Fibroblast of skin of left biceps (primary cell): ENCODE data around the gene CAST.
A peak's percentile ranks its signal among the peaks of the same experiment; 100 is the strongest.

Source experiments
- DNase-seq, 2 experiments: peaks; one replicate each; pipeline ENCODE4 v3.0.0-alpha.2; 2013; ENCODE audit warnings: low read depth in 2 of 2

The CAST gene

DNA sequence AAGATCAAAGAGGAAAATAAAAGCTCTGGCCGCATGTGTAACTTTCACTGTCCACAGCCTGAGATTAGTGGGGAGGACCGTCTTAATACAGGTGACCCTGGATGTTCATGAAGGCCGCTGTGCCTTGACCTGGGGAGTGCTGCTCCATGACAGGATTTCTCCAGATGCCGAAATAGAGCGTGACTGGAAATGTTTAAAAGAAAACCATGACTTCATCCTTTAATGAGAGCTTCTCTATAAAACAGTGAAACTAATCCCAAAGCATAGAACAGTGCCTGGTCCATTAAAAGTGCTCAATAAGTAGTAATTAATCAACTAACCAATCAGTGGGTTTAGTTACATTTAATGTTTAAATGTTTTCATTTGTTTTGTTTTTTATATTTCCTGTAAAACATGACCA lies 82.8 kb downstream of the CAST start:
- DNase-seq: no peak

DNA sequence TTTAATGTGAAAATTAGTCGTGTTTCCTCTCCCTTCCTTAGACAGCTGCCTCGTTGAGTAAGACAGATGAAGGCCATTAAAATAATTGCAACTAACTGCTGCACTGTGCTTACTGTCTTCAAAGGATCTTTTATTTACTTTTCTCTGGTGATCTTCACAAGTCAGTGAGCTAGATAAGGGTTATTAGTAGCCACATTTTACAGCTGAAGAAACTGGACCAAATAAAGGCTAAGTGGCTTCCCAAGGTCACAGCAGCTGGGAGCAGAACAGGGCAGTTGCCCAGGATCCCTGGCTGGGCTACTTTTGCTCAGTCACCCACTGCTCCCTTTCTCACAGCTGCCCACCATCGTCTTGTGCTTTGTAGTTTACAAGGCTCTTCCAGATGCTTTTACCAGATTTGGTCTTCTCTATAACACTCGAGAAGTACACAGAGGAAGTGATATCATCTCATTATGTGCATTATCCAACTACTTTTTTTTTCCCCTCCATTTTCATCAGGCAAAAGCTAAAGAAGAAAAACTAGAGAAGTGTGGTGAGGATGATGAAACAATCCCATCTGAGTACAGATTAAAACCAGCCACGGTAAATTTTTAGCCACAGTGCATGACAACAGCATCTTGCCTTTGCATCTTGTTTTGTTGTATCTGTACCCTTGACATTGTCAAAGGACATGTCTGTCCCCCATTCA lies 83.8 kb downstream of the CAST start:
- peak in 1 of 2 experiments; percentile 21 for DNase-seq

DNA sequence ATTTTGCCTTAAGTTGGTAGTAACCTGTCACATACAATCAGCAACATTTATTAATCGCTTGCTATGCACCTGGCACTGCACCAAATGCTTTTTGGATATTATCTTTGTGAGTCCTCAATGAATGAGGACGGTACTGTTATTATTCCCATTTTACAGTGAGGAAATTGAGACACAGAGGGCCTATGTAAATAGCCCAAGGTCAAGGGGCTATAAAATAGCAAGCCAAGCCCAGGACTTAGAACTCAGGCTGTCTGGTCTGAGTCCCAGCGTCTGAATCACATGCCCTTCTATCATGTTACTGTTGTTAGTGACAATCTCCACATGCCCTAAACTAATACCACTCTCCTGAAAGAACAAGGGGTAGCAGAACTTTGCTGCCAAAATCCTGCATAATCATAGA lies 85.5 kb downstream of the CAST start:
- no peak for DNase-seq

DNA sequence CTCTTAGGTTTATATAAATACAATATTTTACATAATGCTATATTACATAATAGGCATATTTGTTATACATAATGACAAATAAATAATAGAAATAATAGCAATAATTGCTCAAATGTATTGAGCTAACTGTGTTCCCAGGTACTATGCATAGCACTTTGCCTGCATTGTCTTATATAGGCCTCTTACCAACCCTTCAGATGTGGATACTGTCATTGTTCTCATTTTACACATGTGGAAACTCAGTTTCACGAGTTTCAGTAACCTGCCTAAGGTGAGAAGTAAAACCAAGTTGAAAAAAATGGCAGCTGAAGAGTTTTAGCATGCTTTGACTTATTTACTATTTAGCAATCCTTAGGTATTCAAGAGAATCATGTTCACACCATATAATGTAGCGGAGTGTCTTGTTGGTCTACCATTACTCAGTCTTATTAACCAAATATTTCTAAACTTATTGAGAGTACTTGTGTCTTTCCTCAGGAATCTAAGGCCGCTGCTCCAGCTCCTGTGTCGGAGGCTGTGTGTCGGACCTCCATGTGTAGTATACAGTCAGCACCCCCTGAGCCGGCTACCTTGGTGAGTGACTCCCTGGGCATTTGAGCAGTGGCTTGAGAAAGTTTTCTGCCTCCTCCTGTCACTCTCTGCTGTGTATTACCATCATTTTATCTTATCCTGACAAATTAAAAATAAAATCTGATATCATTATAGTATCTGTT lies 88.1 kb downstream of the CAST start:
- no peak for DNase-seq

DNA sequence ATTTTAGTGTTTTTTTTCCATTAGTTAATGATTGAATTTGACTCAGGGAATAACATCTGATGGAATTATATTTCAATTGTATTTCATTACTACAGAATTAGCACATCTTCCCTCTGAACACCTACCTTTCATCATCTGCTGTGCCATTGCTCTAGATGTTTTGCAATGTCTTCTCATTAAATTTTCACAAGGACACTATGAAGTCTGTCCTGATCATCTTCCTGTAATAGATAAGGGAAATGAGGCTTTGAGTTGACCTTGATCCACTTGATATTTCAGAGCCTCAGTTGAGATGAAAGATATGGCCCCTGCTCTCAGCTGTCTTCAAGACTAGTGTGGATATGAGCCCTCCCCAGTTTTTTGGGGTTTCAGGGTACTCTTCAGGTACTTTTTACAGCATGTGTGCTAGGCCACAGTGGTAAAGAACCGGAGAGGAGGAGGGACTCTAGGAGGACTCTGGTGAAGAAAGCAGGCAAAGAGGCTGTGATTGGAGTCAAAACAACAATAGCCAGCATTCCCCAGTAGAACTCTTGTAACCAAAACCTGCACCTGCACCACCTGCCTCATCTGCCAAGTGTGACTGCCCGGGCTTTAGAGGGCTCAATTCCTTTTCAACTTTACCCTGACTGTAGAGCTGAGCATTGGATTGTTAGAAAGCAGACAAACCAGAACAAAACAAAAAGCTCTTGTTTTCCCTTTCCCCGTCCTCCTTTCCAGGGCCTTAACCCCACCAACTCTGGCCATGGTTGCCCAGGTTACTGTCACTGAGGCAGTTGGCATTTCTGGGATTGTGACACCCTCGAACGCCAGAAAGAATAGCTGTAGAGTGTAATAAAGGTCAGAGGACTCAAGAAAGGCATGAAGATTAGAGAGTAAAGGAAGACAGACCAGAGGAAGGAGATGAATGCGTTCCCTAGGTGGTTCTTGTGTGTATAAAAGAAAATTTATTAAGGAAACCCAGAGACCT lies 89.3 kb downstream of the CAST start:
- DNase-seq: no peak

DNA sequence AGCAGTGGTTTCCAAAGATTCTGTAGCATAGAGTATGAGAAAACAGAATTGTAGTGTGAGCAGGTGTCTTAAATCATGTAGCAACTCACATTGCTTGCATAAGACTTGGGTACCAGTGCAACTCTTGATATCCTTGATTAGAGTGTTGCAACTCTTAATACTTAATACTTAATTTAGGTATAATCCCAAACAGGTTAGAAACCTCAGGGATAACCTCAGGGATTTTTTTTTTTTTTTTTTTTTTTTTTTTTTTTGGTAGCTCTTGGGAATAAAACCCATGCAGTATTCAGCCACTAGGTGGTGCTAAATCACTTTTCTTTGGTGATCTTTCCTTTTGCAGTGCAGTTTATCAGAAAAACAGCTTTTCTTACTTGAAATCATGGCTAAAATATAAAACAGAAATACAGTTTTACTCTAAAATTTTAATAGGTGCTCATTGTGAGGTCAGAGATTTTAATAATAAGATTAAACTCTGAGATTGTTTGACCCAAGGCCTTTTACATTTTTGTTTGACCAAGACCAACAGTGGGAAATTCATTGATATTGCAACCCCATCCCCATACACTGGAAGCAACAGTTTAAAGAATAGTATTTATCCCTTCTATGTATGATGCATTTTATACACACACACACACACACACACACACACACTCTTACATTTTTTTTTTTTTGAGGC lies 90.3 kb downstream of the CAST start:
- DNase-seq: peak in 1 of 2 experiments; percentile 23

DNA sequence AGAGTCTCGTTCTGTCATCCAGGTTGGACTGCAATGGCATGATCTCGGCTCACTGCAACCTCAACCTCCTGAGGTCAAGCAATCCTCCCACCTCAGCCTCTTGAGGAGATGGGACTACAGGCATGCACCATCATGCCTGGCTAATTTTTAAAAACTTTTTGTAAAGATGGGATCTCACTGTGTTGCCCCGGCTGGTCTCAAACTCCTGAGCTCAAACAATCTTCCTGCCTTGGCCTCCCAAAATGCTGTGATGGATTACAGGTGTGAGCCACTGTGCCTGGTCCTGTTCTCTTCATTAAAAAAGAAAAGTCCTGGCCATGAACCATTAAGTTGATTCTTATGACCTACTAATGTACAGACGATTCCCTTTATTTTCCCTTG lies 90.8 kb downstream of the CAST start:
- DNase-seq: no peak

DNA sequence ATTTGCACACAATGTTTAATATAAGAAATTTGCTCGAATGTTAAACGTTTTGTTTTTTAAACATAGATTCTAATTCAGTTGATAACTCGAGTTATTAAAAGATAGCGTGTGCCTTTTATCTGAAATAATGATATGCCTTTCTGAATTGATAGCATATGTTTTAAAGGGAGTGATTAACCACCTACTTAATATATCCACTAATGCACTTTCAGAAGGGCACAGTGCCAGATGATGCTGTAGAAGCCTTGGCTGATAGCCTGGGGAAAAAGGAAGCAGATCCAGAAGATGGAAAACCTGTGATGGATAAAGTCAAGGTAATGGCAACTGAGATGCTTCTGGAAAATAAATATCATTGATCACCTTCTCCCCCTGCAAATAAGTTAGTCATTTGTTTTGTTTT lies 91.7 kb downstream of the CAST start:
- no peak for DNase-seq

DNA sequence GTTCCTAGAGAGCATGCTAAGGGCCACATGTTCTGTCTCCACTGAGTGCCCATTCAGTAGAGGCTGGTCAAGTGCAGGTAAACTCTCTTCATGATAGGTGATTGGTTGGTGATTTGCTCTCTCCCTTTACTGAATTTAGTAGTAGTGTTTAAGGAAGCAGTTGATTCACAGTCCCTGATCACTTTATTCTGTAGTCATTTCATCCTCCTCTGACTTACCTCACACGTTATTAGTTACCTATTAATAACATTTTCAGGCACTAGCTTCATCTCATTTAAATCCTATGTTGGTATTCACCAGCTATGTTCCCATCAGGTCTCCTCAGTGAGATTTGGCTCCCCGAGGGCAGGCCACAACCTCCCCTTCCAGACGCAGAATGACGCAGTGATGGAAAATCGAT lies 93.7 kb downstream of the CAST start:
- no peak for DNase-seq

DNA sequence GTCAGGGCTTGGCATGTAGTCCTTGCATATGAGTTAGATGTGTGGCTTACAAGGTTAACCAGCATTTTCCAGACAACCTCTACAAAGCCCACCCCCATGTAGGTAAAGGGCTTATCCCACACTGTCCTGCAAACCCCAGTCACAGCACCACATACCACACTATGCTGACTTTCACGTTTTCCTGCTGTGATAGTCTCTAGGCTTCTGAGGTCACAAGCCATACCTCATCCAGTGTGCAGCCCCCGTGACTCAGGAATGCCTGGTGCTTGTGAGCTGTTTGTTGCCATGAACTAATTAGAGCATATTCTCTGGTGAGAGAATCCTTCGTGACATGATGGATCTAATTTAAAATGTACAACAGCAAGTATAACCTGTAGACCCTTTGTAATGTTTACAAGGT lies 94.8 kb downstream of the CAST start:
- DNase-seq: no peak

DNA sequence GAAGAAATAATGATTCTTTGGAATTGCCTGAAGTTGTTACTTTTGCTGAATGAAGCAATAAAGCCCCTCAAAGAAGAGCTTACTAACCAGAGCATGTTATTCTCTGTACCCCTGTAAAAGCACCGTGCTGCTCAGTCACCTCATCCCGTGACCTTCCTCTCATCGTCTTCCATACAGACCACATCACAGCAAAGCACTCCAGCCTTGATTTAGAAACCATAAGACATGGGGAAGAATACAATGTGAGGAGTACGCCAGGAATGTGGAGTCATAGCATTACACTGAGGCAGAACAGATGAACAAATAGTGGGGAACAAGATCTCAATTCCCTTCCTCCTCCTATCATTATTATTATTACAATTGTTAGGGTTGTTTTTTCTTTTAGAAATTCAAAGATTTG lies 96.4 kb downstream of the CAST start:
- DNase-seq: no peak

DNA sequence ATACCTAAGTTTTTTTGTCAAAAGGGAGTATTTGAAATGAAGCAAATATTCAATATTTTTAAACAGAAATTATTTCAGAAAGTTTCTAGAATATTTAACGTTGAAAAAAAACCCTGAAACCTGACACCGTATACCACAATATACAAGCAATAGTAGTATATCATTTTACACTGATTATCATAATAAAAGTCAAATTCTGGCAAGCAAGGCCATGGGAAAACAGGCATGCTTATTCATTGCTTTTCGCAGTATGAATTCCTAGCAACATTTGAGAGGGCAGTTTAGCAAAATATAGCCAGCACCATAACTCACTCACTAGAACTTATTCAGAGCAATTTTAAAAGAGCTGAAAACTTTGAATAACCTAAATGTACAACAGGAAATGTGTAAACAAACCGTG lies 99.4 kb downstream of the CAST start:
- no peak for DNase-seq

DNA sequence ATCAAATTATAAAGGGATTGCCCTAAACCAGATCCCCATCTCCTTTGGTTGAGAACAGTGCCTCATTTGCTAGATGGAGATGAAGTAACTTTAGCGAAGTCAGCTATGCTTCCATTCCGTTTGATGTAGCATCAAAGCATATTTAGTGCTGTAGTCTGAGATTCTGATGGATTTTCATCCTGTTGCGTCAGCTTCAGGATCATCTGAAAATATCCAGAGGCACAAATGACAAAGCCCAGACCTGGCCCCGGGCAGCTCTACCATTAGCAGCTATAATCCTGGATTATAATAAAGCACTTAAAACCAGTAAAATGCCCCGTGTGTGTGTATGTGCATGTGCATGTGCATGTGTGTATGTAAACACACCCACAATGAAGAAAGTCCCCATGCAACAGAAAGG lies 100.8 kb downstream of the CAST start:
- DNase-seq: peak in 1 of 2 experiments; percentile 14

DNA sequence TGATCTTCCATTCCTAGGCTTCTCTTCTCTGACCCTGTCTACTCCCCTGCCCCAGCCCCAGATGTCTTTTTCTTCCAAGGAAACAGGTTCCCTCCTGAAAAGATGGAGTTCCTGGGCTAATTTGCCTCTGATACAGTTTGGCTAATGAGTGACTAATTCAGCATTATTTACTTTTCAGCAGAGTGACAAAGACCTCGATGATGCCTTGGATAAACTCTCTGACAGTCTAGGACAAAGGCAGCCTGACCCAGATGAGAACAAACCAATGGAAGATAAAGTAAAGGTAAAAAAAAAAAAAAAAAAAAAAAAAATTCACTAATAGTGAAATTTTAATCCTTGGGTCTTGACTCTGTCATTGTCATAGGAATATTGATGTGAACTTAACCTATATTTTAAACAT lies 102.9 kb downstream of the CAST start:
- DNase-seq: no peak

DNA sequence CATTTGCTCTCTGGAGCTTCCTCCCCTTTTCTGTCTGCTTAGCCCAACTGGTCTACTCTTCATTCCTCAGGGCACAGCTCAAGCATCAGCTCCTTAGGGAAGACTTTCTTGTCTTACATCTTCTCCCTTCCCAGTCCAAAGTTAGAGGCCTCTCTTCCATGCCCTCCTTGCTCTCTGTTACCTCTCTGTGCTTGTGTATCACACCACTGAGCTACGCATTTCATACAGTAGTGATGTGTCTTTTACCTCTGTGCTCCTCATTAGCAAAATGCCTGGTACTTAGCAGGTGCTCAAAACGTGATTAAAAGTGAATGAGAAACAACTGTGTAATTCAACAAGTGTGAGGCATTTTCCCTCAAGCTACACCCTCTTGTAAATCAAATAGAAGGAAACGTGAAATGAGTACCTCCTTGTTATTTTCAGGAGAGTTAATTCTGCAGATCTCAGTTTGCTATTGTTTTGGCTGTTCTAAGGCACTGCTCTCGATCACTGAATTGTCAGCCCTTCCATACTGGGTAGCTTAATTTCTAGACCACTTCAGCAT lies 106.6 kb downstream of the CAST start:
- DNase-seq: no peak

DNA sequence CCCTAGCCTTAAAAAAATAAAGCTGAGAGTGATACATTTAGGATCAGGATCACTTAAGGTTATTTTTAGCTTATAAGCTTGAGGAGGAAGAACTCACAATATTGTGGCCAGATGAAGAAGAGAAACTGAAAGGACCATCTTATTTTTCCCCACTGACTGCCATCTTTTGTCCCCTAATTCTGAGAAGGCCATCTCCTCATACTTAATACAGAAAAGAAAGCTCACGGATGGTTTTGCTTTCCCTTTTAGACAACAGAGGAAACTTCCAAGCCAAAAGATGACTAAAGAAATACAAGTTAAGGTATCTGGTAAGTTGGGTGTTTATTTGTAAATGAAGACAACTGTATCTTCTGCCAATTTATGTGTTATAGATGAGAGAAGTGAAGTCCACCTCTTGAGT lies 109.2 kb downstream of the CAST start:
- DNase-seq: no peak

DNA sequence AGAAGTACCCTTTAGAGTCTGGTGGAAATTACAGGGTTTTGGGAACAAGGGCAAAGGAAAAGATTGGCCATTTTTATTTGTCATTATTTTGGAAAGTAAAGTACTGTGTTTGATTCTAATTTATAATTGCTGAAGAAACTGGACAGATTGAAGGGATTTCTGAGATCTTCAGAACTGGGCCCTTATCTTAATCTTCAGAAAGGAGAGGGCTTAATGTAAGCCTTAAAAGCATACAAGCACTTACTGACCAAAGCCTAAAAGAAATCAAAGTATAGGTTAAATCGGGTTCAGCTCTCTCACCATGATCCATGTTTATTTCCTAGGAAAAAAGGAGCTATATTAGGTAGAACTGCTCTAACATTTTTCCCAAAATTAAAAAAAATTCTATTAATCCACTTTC lies 109.9 kb downstream of the CAST start:
- no peak for DNase-seq

DNA sequence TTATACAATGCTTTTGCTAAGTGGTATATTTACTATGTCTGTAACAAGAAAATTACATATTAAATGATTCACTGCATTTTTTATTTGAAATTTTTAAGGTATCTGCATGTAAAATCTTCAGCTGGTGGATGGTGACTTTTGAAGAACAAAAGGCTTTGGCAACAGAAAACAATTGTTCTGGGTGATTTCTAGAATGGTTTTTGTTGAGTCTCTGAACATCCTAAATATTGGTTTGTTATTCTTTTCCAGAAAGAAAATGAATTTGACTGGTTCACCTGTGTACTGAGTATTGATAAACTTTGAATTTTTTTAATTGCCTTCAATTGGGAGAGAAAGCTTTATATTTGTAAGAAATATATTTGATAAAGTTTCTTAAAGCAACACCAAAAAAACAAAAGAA lies 110.4 kb downstream of the CAST start:
- no peak for DNase-seq

DNA sequence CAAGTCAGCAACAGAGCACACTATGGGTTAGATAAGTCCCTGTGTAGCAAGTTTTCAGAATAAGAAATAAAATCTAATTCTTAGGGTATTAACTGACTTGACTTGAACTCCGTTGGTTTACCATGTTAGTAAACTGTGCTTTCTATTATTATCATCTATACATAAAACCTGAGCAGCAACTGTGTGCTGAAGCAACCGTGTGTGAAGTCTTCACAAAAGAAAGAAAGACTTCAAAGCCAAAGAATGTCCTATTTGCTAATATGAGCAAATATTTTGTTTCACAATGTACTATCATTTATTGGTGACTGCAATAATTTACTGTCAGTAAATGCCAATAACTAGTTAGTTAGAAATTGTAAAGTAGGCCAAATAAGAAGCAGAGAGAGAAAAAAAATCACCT lies 112.9 kb downstream of the CAST start:
- DNase-seq: no peak

DNA sequence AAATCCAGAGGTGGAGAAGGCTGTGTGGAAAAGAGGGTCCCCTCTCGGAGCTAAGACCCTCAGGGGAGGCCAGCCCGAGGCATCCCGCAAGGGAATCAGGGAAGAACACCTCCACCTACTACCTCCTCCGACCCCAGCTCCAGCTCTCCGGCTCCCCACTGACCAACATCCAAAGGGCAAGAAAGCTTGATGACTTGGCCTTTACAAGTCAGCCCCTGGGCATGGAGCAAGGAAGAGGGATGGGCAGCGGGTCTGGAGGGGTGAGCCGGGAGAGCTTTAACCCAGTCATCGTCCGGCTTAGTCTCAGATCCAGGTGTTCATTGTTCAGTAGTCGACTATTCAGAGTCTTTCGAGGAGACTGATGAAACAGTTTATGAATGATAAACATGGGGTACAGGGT lies 113.5 kb downstream of the CAST start:
- DNase-seq: no peak

DNA sequence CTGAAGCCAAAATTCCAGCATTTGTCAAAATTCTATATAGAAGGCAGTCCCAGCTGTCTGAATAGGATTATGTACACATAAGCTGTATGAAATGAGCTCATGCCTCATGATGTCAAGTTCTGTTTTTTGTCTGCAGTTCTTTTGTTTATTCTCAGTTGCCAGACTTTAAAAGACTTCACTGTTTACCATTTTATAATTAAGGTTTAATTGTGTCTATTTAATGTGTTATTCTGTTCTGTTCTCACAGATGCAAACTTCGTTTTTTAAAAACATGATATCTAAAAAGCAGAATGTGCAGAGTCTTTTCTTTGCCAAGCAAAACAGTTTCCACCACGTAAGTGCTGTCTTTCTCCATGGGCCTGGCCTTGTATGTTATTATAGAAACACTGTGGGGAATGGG lies 114.4 kb downstream of the CAST start:
- no peak for DNase-seq

DNA sequence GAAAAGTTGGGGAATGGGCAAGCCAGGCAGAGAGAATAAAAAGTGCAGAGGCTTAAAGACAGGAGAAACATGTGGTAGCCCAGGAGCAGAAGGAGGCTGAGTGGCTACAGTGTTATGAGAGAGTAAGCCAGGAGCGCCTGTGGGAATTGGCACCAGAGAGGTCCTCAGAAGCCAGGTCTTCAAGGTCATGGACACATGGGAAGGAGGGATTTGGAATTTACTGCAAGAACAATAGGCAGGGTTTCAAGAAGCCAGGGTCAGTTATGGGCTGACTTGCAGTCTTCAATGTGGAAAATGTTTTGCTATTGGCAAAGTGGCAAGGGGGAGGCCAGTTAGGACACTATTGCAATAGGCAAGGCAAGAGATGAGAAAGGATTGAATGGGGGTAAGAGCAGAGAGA lies 116.2 kb downstream of the CAST start:
- DNase-seq: no peak
